G401 (cell line): Measurements from ENCODE around the gene COBLL1. TPM values are rescaled to one million over a fixed set of nuclear protein-coding genes. Genes with fewer than 3 reads are reported as not detected.
"Not testable (repeated sequence)": the region's sequence is repeated elsewhere in the genome, so short reads cannot be mapped to it uniquely, and the experiment has no call there.

ENCODE experiments used
- DNase-seq: peaks from one replicate; pipeline ENCODE4 v3.0.0-alpha.2; 2015; ENCODE audit warnings: low spot score
- in situ Hi-C: cut with HindIII; loops from 2 replicates; pipeline ENCODE4 v1.10.0; 2016; ENCODE audit warnings: low sequenced_read_pairs, mixed read lengths
- total RNA-seq: library from RNA; depleted of rRNA; stranded (reverse); fragments of >200 nt; shearing (Covaris generic); gene quantifications from 2 replicates; pipeline ENCODE4 v1.2.3, GENCODE V29; 2014

The COBLL1 gene
- total RNA-seq, 1 experiment from 2014 or later, result not detected

- peak; percentile 38 for DNase-seq
- in situ Hi-C loops, result no loop called here
Observed at GRCh38 chr2:164737612-164738081, 104.0 kb downstream of the COBLL1 start.

GRCh38 chr2:164735309-164735919 is 106.2 kb downstream of the COBLL1 start:
- no peak for DNase-seq
- in situ Hi-C loops, result no loop called here

GRCh38 chr2:164734196-164734595 is 107.4 kb downstream of the COBLL1 start:
- in situ Hi-C loops, result no loop called here

GRCh38 chr2:164725542-164725941 is 116.1 kb downstream of the COBLL1 start:
- DNase-seq, result no peak
- in situ Hi-C loops, result no loop called here

More at GRCh38 chr2:164734196-164734595, 107.4 kb downstream of the COBLL1 start:
- DNase-seq, result no peak

- in situ Hi-C loops, result no loop called here
Observed at GRCh38 chr2:164722616-164723338, 118.8 kb downstream of the COBLL1 start.

GRCh38 chr2:164721430-164721829 is 120.2 kb downstream of the COBLL1 start:
- in situ Hi-C loops, result no loop called here
- DNase-seq, result no peak

More at GRCh38 chr2:164722616-164723338, 118.8 kb downstream of the COBLL1 start:
- DNase-seq, result no peak

- no peak for DNase-seq
- in situ Hi-C loops, result no loop called here
Observed at GRCh38 chr2:164719996-164720941, 121.4 kb downstream of the COBLL1 start.

GRCh38 chr2:164717000-164717803 is 124.4 kb downstream of the COBLL1 start:
- no peak for DNase-seq
- in situ Hi-C loops, result no loop called here

GRCh38 chr2:164714471-164714870 is 127.2 kb downstream of the COBLL1 start:
- in situ Hi-C loops, result no loop called here
- no peak for DNase-seq

GRCh38 chr2:164711766-164712138 is 129.9 kb downstream of the COBLL1 start:
- no peak for DNase-seq
- in situ Hi-C loops, result no loop called here

GRCh38 chr2:164710837-164711765 is 130.5 kb downstream of the COBLL1 start:
- no peak for DNase-seq
- in situ Hi-C loops, result no loop called here

- in situ Hi-C loops, DNase-seq: not testable (repeated sequence)
Observed at GRCh38 chr2:164710252-164710836, 131.3 kb downstream of the COBLL1 start.

- DNase-seq, result no peak
- in situ Hi-C loops, result no loop called here
Observed at GRCh38 chr2:164706522-164706921, 135.1 kb downstream of the COBLL1 start.

GRCh38 chr2:164705412-164706167 is 136.0 kb downstream of the COBLL1 start:
- in situ Hi-C loops, result no loop called here

GRCh38 chr2:164703915-164704706 is 137.5 kb downstream of the COBLL1 start:
- in situ Hi-C loops, result no loop called here

More at GRCh38 chr2:164705412-164706167, 136.0 kb downstream of the COBLL1 start:
- DNase-seq, result no peak

GRCh38 chr2:164701565-164701964 is 140.1 kb downstream of the COBLL1 start:
- in situ Hi-C loops, result no loop called here
- no peak for DNase-seq

More at GRCh38 chr2:164703915-164704706, 137.5 kb downstream of the COBLL1 start:
- no peak for DNase-seq
